Ishikawa (cell line): Measurements from ENCODE around the gene AARS2.

Source experiments
- CEBPB ChIP-seq: IDR thresholded peaks from 2 replicates; pipeline ENCODE4 v1.6.1; 2012
- CREB1 ChIP-seq: IDR thresholded peaks from 2 replicates; pipeline ENCODE4 v1.6.1; 2012; ENCODE audit warnings: low read depth
- EGR1 ChIP-seq: IDR thresholded peaks from 2 replicates; pipeline ENCODE4 v1.6.1; 2012
- EP300 ChIP-seq: IDR thresholded peaks from 2 replicates; pipeline ENCODE4 v1.6.1; 2012; ENCODE audit warnings: borderline replicate concordance
- FOXM1 ChIP-seq: IDR thresholded peaks from 2 replicates; pipeline ENCODE4 v1.6.1; 2012; ENCODE audit warnings: low read depth, borderline replicate concordance
- MAX ChIP-seq: IDR thresholded peaks from 2 replicates; pipeline ENCODE4 v1.6.1; 2012
- NFIC ChIP-seq: IDR thresholded peaks from 2 replicates; pipeline ENCODE4 v1.6.1; 2012
- RAD21 ChIP-seq: IDR thresholded peaks from 2 replicates; pipeline ENCODE4 v1.6.1; 2012; ENCODE audit warnings: low read depth
- REST ChIP-seq: IDR thresholded peaks from 2 replicates; pipeline ENCODE4 v1.6.1; 2012; ENCODE audit warnings: low read depth, mild to moderate bottlenecking
- TAF1 ChIP-seq: IDR thresholded peaks from 2 replicates; pipeline ENCODE4 v1.6.1; 2012; ENCODE audit warnings: low read depth, mild to moderate bottlenecking
- TCF12 ChIP-seq: IDR thresholded peaks from 2 replicates; pipeline ENCODE4 v1.6.1; 2012; ENCODE audit warnings: low read depth
- TEAD4 ChIP-seq: IDR thresholded peaks from 2 replicates; pipeline ENCODE4 v1.6.1; 2012
- USF1 ChIP-seq: IDR thresholded peaks from 2 replicates; pipeline ENCODE4 v1.6.1; 2012
- YY1 ChIP-seq: IDR thresholded peaks from 2 replicates; pipeline ENCODE4 v1.6.1; 2012; ENCODE audit warnings: low read depth
- ZBTB7A ChIP-seq: IDR thresholded peaks from 2 replicates; pipeline ENCODE4 v1.6.1; 2012; ENCODE audit warnings: low read depth

Gene AARS2

GRCh38 chr6:44292661-44293365, 20.3 kb downstream of the AARS2 start:
- TF ChIP-seq TAF1 (no peak), TEAD4 (no peak), EGR1 (no peak), RAD21 (no peak), EP300 (no peak), TCF12 (no peak), CREB1 (no peak), ZBTB7A (no peak), USF1 (no peak), FOXM1 (no peak), REST (no peak), MAX (no peak), CEBPB (no peak)

GRCh38 chr6:44291841-44292240, 21.3 kb downstream of the AARS2 start:
- no peak for TF ChIP-seq MAX
- TF ChIP-seq EP300 = no peak
- no peak for TF ChIP-seq USF1
- no peak for TF ChIP-seq YY1
- no peak for TF ChIP-seq TAF1
- TF ChIP-seq TEAD4 = no peak
- TF ChIP-seq CEBPB = no peak
- TF ChIP-seq TCF12 = no peak
- TF ChIP-seq ZBTB7A = no peak
- TF ChIP-seq RAD21 = no peak
- no peak for TF ChIP-seq NFIC
- no peak for TF ChIP-seq FOXM1
- TF ChIP-seq REST = no peak

- TF ChIP-seq REST = no peak
These were observed 23.4 kb downstream of the AARS2 start for GRCh38 chr6:44289726-44290260.

GRCh38 chr6:44286747-44287146, 26.4 kb downstream of the AARS2 start:
- no peak for TF ChIP-seq RAD21
- TF ChIP-seq CEBPB = no peak
- TF ChIP-seq CREB1 = no peak
- TF ChIP-seq TCF12 = no peak
- TF ChIP-seq REST = no peak
- TF ChIP-seq TEAD4 = no peak
- TF ChIP-seq TAF1 = no peak
- no peak for TF ChIP-seq USF1
- no peak for TF ChIP-seq FOXM1
- TF ChIP-seq YY1 = no peak
- no peak for TF ChIP-seq EGR1
